ENCODE data around the gene TMEM130.

The TMEM130 gene

GRCh38 chr7:98860071-98860470, 9.7 kb downstream of the TMEM130 start:
- TF ChIP-seq FOXP2 (optimal IDR thresholded peaks at IDR 0.05; ENCODE audit: borderline replicate concordance, extremely low read depth, extremely low read length, insufficient read depth) (no peak), POLR2AphosphoS5 (IDR thresholded peaks at IDR 0.05; ENCODE audit: low read depth, low read length) (no peak)

DNA sequence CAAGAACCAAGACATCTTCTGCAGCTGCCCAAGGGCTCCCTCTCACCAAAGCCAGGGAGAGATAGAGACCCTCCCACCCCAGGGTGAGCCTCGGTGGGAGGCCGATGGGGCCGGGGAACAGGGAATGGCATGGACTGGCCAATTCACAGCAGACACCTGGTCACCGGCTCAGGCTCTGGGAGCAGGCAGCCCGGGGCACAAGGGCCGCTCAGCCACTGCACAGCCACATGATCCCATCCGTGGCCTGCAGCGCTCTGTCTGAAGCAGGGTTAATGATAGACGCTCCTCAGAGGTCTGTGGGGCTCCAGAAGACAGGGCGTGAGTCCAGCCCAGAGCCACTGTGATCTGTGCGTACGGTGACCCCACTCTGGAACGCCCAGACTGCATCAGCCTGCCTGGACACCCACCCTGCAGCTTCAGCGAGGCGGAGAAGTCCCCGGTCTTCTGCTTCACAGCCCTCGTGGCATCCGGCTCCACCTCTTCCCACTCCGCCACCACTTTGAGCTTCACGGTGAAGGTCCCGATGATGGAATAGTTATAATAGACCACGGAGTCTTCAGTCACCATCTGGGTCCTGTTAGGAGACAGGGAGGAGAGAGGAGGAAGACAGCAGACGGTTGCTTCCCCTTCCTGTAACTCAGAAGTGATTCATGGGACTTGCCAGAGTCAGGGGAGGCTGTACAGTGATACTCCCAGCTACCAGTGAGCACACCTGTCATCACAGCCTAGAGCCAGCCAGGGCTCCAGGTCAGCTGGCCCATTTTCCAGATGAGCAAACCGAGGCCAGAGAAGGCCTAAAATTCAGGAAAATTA, 14.0 kb downstream of the TMEM130 start:
- TF ChIP-seq, protein P1, sequence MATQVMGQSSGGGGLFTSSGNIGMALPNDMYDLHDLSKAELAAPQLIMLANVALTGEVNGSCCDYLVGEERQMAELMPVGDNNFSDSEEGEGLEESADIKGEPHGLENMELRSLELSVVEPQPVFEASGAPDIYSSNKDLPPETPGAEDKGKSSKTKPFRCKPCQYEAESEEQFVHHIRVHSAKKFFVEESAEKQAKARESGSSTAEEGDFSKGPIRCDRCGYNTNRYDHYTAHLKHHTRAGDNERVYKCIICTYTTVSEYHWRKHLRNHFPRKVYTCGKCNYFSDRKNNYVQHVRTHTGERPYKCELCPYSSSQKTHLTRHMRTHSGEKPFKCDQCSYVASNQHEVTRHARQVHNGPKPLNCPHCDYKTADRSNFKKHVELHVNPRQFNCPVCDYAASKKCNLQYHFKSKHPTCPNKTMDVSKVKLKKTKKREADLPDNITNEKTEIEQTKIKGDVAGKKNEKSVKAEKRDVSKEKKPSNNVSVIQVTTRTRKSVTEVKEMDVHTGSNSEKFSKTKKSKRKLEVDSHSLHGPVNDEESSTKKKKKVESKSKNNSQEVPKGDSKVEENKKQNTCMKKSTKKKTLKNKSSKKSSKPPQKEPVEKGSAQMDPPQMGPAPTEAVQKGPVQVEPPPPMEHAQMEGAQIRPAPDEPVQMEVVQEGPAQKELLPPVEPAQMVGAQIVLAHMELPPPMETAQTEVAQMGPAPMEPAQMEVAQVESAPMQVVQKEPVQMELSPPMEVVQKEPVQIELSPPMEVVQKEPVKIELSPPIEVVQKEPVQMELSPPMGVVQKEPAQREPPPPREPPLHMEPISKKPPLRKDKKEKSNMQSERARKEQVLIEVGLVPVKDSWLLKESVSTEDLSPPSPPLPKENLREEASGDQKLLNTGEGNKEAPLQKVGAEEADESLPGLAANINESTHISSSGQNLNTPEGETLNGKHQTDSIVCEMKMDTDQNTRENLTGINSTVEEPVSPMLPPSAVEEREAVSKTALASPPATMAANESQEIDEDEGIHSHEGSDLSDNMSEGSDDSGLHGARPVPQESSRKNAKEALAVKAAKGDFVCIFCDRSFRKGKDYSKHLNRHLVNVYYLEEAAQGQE (IDR thresholded peaks at IDR 0.05; ENCODE audit: insufficient read depth in 1 of 2, low read depth in 2 of 2, low read length in 2 of 2), result no peak
- no peak for TF ChIP-seq SIN3A (IDR thresholded peaks at IDR 0.05; ENCODE audit: borderline replicate concordance, insufficient read depth, low read length)
- no peak for TF ChIP-seq POLR2AphosphoS5 (IDR thresholded peaks at IDR 0.05; ENCODE audit: low read depth, low read length)
- no peak for TF ChIP-seq FOXP2 (optimal IDR thresholded peaks at IDR 0.05; ENCODE audit: borderline replicate concordance, extremely low read depth, extremely low read length, insufficient read depth)
- no peak for TF ChIP-seq TAF1 (IDR thresholded peaks at IDR 0.05; ENCODE audit: borderline replicate concordance, insufficient read depth, low read length)

GRCh38 chr7:98852826-98853225, 17.0 kb downstream of the TMEM130 start:
- TF ChIP-seq, protein P1 (IDR thresholded peaks at IDR 0.05; ENCODE audit: insufficient read depth in 1 of 2, low read depth in 2 of 2, low read length in 2 of 2), result no peak
- TF ChIP-seq POLR2AphosphoS5 (IDR thresholded peaks at IDR 0.05; ENCODE audit: low read depth, low read length) (no peak), SIN3A (IDR thresholded peaks at IDR 0.05; ENCODE audit: borderline replicate concordance, insufficient read depth, low read length) (no peak)

DNA sequence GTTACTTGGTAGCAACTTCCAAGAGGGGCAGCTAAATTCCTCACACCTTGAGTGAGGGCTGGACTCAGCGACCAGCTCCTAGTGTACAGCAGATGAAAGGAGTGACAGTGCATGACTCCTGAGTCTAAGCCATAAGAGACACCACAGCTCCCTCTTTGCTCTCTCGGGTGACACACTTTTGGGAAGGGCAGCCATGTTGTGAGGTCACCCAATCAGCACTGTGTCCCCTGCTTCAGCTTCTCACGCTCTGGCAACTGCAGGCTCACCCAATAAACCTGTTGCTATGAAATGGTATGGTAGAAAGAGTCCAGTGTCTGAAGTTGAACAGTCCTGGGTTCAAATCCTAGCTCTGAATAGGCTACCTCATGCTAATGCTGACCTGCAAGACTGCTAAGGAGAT, 20.9 kb downstream of the TMEM130 start:
- TF ChIP-seq POLR2AphosphoS5 (IDR thresholded peaks at IDR 0.05; ENCODE audit: low read depth, low read length) (no peak), FOXP2 (optimal IDR thresholded peaks at IDR 0.05; ENCODE audit: borderline replicate concordance, extremely low read depth, extremely low read length, insufficient read depth) (no peak), SIN3A (IDR thresholded peaks at IDR 0.05; ENCODE audit: borderline replicate concordance, insufficient read depth, low read length) (no peak), TAF1 (IDR thresholded peaks at IDR 0.05; ENCODE audit: borderline replicate concordance, insufficient read depth, low read length) (no peak)
- TF ChIP-seq, protein P1 (IDR thresholded peaks at IDR 0.05; ENCODE audit: insufficient read depth in 1 of 2, low read depth in 2 of 2, low read length in 2 of 2), result no peak

DNA sequence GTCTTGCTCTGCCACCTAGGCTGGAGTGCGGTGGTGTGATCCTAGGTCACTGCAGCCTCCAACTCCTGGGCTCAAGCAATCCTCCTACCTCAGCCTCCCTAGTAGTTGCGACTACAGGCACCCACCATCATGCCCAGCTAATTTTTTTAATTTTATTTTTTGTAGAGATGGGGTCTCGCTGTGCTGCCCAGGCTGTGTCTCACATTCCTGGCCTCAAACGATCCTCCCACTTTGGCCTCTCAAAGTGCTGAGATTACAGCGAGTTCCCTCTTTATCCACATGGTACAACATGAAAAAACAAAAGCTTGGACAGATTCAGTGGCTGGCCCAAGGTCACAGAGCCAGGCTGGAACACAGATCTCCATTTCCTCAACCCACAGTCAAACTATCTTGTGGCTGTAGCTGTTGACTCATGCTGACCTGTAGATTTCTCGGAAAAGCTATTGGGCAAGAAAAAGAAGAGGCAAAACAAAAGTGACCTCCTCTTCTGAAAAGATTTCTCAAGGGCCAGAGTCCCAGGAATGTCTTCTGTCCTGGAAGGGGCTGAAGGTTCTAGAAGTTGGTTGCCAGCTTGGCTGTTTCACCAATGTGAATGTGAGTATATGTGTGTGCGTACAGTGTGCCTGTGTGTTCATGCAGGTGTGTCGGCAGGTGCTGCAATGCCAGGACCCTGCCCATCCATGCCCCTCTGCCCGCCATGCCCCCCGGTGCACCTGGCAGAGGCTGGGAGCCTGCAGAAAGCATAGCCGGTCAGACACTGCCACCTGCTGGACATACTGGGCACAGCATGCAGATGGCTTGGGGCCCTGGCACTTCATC, 28.4 kb downstream of the TMEM130 start:
- no peak for TF ChIP-seq POLR2AphosphoS5 (IDR thresholded peaks at IDR 0.05; ENCODE audit: low read depth, low read length)
- TF ChIP-seq TAF1 (IDR thresholded peaks at IDR 0.05; ENCODE audit: borderline replicate concordance, insufficient read depth, low read length), result no peak
- no peak for TF ChIP-seq SIN3A (IDR thresholded peaks at IDR 0.05; ENCODE audit: borderline replicate concordance, insufficient read depth, low read length)
- TF ChIP-seq, protein P1 (IDR thresholded peaks at IDR 0.05; ENCODE audit: insufficient read depth in 1 of 2, low read depth in 2 of 2, low read length in 2 of 2), result no peak
- TF ChIP-seq FOXP2 (optimal IDR thresholded peaks at IDR 0.05; ENCODE audit: borderline replicate concordance, extremely low read depth, extremely low read length, insufficient read depth), result no peak
